Retinal pigment epithelial cell (primary cell): ENCODE results near the gene PCDHB13.
"Not testable (repeated sequence)": the region's sequence is repeated elsewhere in the genome, so short reads cannot be mapped to it uniquely, and the experiment has no call there.

ENCODE experiments used
- DNase-seq: peaks from one replicate; pipeline ENCODE4 v3.0.0-alpha.2; 2010; ENCODE audit warnings: low read depth
- H3K4me3 ChIP-seq: 2 replicates; pipeline ENCODE4 v1.5.1; 2011; ENCODE audit warnings: mild to moderate bottlenecking, low read length, control low read depth, moderate library complexity
- CTCF ChIP-seq: conservative IDR thresholded peaks from 2 replicates; pipeline ENCODE4 v1.5.1; 2011; ENCODE audit warnings: low read depth, low read length, control low read depth, inconsistent platforms

The PCDHB13 gene

GRCh38 chr5:141186897-141187512 lies 26.7 kb upstream of the PCDHB13 start, which contains the start of gene PCDHB9:
PCDHB9 (plus strand) TSS chr5:141187161; CDS start chr5:141187319, 158 bp downstream.
- DNase-seq = no peak
- no peak within 1 kb of the TSS for H3K4me3 ChIP-seq

GRCh38 chr5:141188682-141189081 lies 25.0 kb upstream of the PCDHB13 start:
- not testable (repeated sequence) for H3K4me3 ChIP-seq, DNase-seq

More at GRCh38 chr5:141186897-141187512, 26.7 kb upstream of the PCDHB13 start, which contains the start of gene PCDHB9:
- peak; percentile 34 for TF ChIP-seq CTCF

GRCh38 chr5:141189131-141189530 lies 24.6 kb upstream of the PCDHB13 start:
- H3K4me3 ChIP-seq, DNase-seq: not testable (repeated sequence)

GRCh38 chr5:141192110-141192725 lies 21.5 kb upstream of the PCDHB13 start, which contains the start of gene PCDHB10:
PCDHB10 (plus strand) TSS chr5:141192353; CDS start chr5:141192553, 200 bp downstream.
- H3K4me3 ChIP-seq = no peak within 1 kb of the TSS
- no peak for DNase-seq
- TF ChIP-seq CTCF = peak; percentile 21

- not testable (repeated sequence) for DNase-seq
Observed at GRCh38 chr5:141194332-141194731, 19.4 kb upstream of the PCDHB13 start.

GRCh38 chr5:141196363-141196762 lies 17.4 kb upstream of the PCDHB13 start:
- no peak for TF ChIP-seq CTCF
- no peak overlapping the region for H3K4me3 ChIP-seq
- DNase-seq = no peak

More at GRCh38 chr5:141194332-141194731, 19.4 kb upstream of the PCDHB13 start:
- not testable (repeated sequence) for H3K4me3 ChIP-seq

GRCh38 chr5:141199359-141200235 lies 14.1 kb upstream of the PCDHB13 start, which contains the start of gene PCDHB11:
PCDHB11 (plus strand) TSS chr5:141199627; CDS start chr5:141199775, 148 bp downstream.
- no peak within 1 kb of the TSS for H3K4me3 ChIP-seq
- TF ChIP-seq CTCF = no peak

GRCh38 chr5:141201126-141201525 lies 12.6 kb upstream of the PCDHB13 start:
- DNase-seq, H3K4me3 ChIP-seq: not testable (repeated sequence)

More at GRCh38 chr5:141199359-141200235, 14.1 kb upstream of the PCDHB13 start, which contains the start of gene PCDHB11:
- DNase-seq = no peak

- H3K4me3 ChIP-seq, DNase-seq: not testable (repeated sequence)
Observed at GRCh38 chr5:141201646-141202045, 12.1 kb upstream of the PCDHB13 start.
